A204.1 (cell line): Measurements from ENCODE around the gene SC5D.

ENCODE experiments used
- FAIRE-seq: peaks from 2 replicates; lab custom pipeline; 2012; peaks lifted over from hg19 to GRCh38; lab: Jason Lieb, UNC

SC5D gene

GRCh38 chr11:121356357-121356756 is 63.8 kb downstream of the SC5D start:
- no peak for FAIRE-seq
